Stimulated activated CD8-positive, alpha-beta memory T cell treated with anti-CD3 and anti-CD28 coated beads, Interleukin-7, amount 100 ng/mL, for 1 hour (primary cell): Measurements from ENCODE around the gene LAPTM5.
"Not testable (repeated sequence)": the region's sequence is repeated elsewhere in the genome, so short reads cannot be mapped to it uniquely, and the experiment has no call there.

ENCODE experiments used
- DNase-seq, 2 donors: peaks; one replicate each; pipeline ENCODE4 v3.0.0-alpha.2; 2020; ENCODE audit warnings: low read depth in 2 of 2

The LAPTM5 gene

GRCh38 chr1:30771005-30771404 is 13.4 kb upstream of the LAPTM5 start:
- no peak for DNase-seq

- no peak for DNase-seq
Observed at GRCh38 chr1:30770150-30770549, 12.6 kb upstream of the LAPTM5 start.

GRCh38 chr1:30768830-30769718 is 11.5 kb upstream of the LAPTM5 start:
- DNase-seq: no peak

GRCh38 chr1:30768159-30768829 is 10.7 kb upstream of the LAPTM5 start:
- DNase-seq: no peak

- DNase-seq: not testable (repeated sequence)
Observed at GRCh38 chr1:30766948-30767347, 9.4 kb upstream of the LAPTM5 start.

- DNase-seq: no peak
Observed at GRCh38 chr1:30765556-30766434, 8.2 kb upstream of the LAPTM5 start.

- DNase-seq: no peak
Observed at GRCh38 chr1:30764939-30765555, 7.5 kb upstream of the LAPTM5 start.

GRCh38 chr1:30764396-30764795 is 6.8 kb upstream of the LAPTM5 start:
- DNase-seq: no peak

- DNase-seq: no peak
Observed at GRCh38 chr1:30763651-30764248, 6.2 kb upstream of the LAPTM5 start.

GRCh38 chr1:30762930-30763650 is 5.5 kb upstream of the LAPTM5 start:
- no peak for DNase-seq

GRCh38 chr1:30762152-30762929 is 4.8 kb upstream of the LAPTM5 start:
- DNase-seq: no peak

- DNase-seq: no peak
Observed at GRCh38 chr1:30761381-30762151, 4.0 kb upstream of the LAPTM5 start.

- DNase-seq: no peak
Observed at GRCh38 chr1:30760596-30761324, 3.2 kb upstream of the LAPTM5 start.

GRCh38 chr1:30759718-30760281 is 2.2 kb upstream of the LAPTM5 start:
- DNase-seq: no peak

GRCh38 chr1:30758785-30759380 is 1.3 kb upstream of the LAPTM5 start:
- DNase-seq: no peak

- DNase-seq: no peak
Observed at GRCh38 chr1:30758121-30758688, 631 bp upstream of the LAPTM5 start.
